ENCODE results near the gene MAST2. TPM values are rescaled to one million over a fixed set of nuclear protein-coding genes. Genes with fewer than 3 reads are reported as not detected.
A peak's percentile ranks its signal among the peaks of the same experiment; 100 is the strongest.

Gene MAST2
- total RNA-seq, 1 experiment from 2014 or later = 41.9 TPM

DNA sequence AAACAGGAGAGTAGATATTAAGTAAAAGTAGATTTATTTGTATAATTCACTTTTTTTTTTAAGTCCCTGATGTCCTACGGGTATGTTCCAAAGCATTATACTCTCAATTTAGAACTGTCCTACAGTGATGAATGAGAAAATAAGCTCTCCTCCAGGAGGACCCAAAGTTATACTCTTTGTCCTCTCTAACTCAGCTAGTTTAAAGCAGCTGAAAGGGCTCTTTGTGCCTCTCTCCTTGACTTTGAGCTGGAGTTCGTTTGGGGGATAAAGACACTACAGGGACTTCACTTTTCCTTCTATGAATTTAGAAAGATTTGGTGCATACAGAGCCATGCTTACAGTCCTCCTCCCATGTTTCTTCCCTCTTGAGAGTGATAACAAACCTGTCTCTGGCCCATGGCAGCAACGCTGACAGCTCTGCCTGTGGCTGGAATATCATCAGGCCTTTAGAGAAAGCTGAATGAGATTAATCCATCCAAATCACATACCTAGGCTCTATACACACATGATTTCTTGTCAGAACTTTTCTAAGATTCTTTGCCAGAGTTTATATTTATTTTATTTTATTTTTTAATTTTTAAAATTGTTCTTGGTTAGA lies 194.7 kb downstream of the MAST2 start:
- TF ChIP-seq SIN3A (IDR thresholded peaks at IDR 0.05; ENCODE audit: low read depth) = no peak
- Histone ChIP-seq H3K27me3 (ENCODE audit: insufficient read depth, low read length) (no peaks in the 10 kb centered on the region), H3K9me2 (ENCODE audit: insufficient read depth) (no peaks in the 10 kb centered on the region), H3K9ac (ENCODE audit: low read length) (no peak overlapping the region), H4K20me1 (ENCODE audit: insufficient read depth) (no peaks in the 10 kb centered on the region), H3K4me3 (replicated peaks in 1 of 2; ENCODE audit: low read depth in 1 of 2, low read length in 2 of 2) (no peak overlapping the region), H3K4me1 (ENCODE audit: control insufficient read depth in 1 of 2, insufficient read depth in 2 of 2, low read length in 2 of 2) (peaks cover 0 to 5% of the 10 kb centered on the region in 2 experiments; a peak in 1 of 4 replicates), H3K27ac (ENCODE audit: low read depth, low read length) (no peak overlapping the region), H3K9me3 (ENCODE audit: control insufficient read depth in 1 of 2, insufficient read depth in 1 of 2, low read depth in 1 of 2, low read length in 2 of 2) (no peaks in the 10 kb centered on the region), H3K36me3 (ENCODE audit: control insufficient read depth in 1 of 2, insufficient read depth in 2 of 2, low read length in 2 of 2) (peaks cover 0 to 6% of the 10 kb centered on the region in 2 experiments; a peak in 1 of 4 replicates), H3K79me2 (ENCODE audit: insufficient read depth, low read length) (no peaks in the 10 kb centered on the region), H2AFZ (ENCODE audit: low read depth, low read length, poor library complexity, severe bottlenecking) (no peak overlapping the region), H3K4me2 (ENCODE audit: low read length) (no peak overlapping the region)
- TSS peak; percentile 12 for BruUV-seq (replicated peaks)
- intact Hi-C loops (cut with micrococcal nuclease) = no loop called here
- ChIA-PET CTCF (no interaction called here), RAD21 (ENCODE audit: low non-redundant PET in 1 of 2, low total read pairs in 2 of 2, uncharacterized antibody in 2 of 2, unreplicated experiment in 2 of 2) (no interaction called here), POLR2A (no interaction called here)
- ATAC-seq (no peak), DNase-seq (ENCODE audit: low read depth, low spot score) (no peak)

GRCh38 chr1:45999507-45999906 lies 196.1 kb downstream of the MAST2 start:
- no peaks in the 10 kb centered on the region for H3K79me2 ChIP-seq (ENCODE audit: insufficient read depth, low read length)
- H3K4me1 ChIP-seq (ENCODE audit: control insufficient read depth in 1 of 2, insufficient read depth in 2 of 2, low read length in 2 of 2) = peaks cover 0 to 5% of the 10 kb centered on the region in 2 experiments; a peak in 1 of 4 replicates
- H3K27me3 ChIP-seq (ENCODE audit: insufficient read depth, low read length) = no peaks in the 10 kb centered on the region
- RAD21 ChIA-PET (ENCODE audit: low non-redundant PET in 1 of 2, low total read pairs in 2 of 2, uncharacterized antibody in 2 of 2, unreplicated experiment in 2 of 2) = no interaction called here
- CTCF ChIA-PET = no interaction called here
- no TSS peak for BruUV-seq (replicated peaks)
- no peak overlapping the region for H3K27ac ChIP-seq (ENCODE audit: low read depth, low read length)
- no peaks in the 10 kb centered on the region for H3K9me3 ChIP-seq (ENCODE audit: control insufficient read depth in 1 of 2, insufficient read depth in 1 of 2, low read depth in 1 of 2, low read length in 2 of 2)
- no peak overlapping the region for H2AFZ ChIP-seq (ENCODE audit: low read depth, low read length, poor library complexity, severe bottlenecking)
- no peak overlapping the region for H3K9ac ChIP-seq (ENCODE audit: low read length)
- H4K20me1 ChIP-seq (ENCODE audit: insufficient read depth) = no peaks in the 10 kb centered on the region
- intact Hi-C loops (cut with micrococcal nuclease) = no loop called here
- no peaks in the 10 kb centered on the region for H3K9me2 ChIP-seq (ENCODE audit: insufficient read depth)
- H3K4me3 ChIP-seq (replicated peaks in 1 of 2; ENCODE audit: low read depth in 1 of 2, low read length in 2 of 2) = no peak overlapping the region
- no peak for ATAC-seq
- peaks cover 0 to 6% of the 10 kb centered on the region in 2 experiments; a peak in 1 of 4 replicates for H3K36me3 ChIP-seq (ENCODE audit: control insufficient read depth in 1 of 2, insufficient read depth in 2 of 2, low read length in 2 of 2)
- POLR2A ChIA-PET = no interaction called here
- no peak overlapping the region for H3K4me2 ChIP-seq (ENCODE audit: low read length)
- no peak for DNase-seq (ENCODE audit: low read depth, low spot score)
- TF ChIP-seq POLR2A (IDR thresholded peaks at IDR 0.05; ENCODE audit: borderline replicate concordance, extremely low read depth, insufficient read depth, insufficient read length) (no peak), TCF7L2 (IDR thresholded peaks at IDR 0.05; ENCODE audit: borderline replicate concordance, extremely low read depth, insufficient read depth, insufficient read length) (no peak), EZH2 (IDR thresholded peaks at IDR 0.05) (no peak), YY1 (IDR thresholded peaks at IDR 0.05; ENCODE audit: extremely low read depth, insufficient replicate concordance, low read depth, low read length) (no peak), FOSL1 (IDR thresholded peaks at IDR 0.05; ENCODE audit: low read depth) (no peak), SP1 (IDR thresholded peaks at IDR 0.05; ENCODE audit: low read depth) (no peak), CTCF (IDR thresholded peaks at IDR 0.05 in 2 of 3, conservative IDR thresholded peaks at IDR 0.05 in 1 of 3; ENCODE audit: borderline replicate concordance in 1 of 3, insufficient read depth in 1 of 3, low read depth in 2 of 3, low read length in 2 of 3) (no peak), JUND (IDR thresholded peaks at IDR 0.05) (no peak), ZFX (IDR thresholded peaks at IDR 0.05) (no peak), SIN3A (IDR thresholded peaks at IDR 0.05; ENCODE audit: low read depth) (no peak), EGR1 (IDR thresholded peaks at IDR 0.05; ENCODE audit: low read depth) (no peak), REST (IDR thresholded peaks at IDR 0.05; ENCODE audit: low read depth) (no peak), SRF (IDR thresholded peaks at IDR 0.05; ENCODE audit: low read depth) (no peak)
